ENCODE results near the gene CRNKL1.

- TF ChIP-seq PATZ1 (CRISPR knock-in tag; IDR thresholded peaks at IDR 0.05; ENCODE audit: borderline replicate concordance) (no peak), ZNF70 (CRISPR knock-in tag; IDR thresholded peaks at IDR 0.05) (no peak), ZFP3 (CRISPR knock-in tag; IDR thresholded peaks at IDR 0.05) (no peak), SNAI2 (CRISPR knock-in tag; IDR thresholded peaks at IDR 0.05) (no peak), OSR1 (CRISPR knock-in tag; IDR thresholded peaks at IDR 0.05) (no peak), ARNTL (CRISPR knock-in tag; IDR thresholded peaks at IDR 0.05; ENCODE audit: borderline replicate concordance, low read depth) (no peak), ZFP30 (CRISPR knock-in tag; IDR thresholded peaks at IDR 0.05) (no peak), TCF4 (CRISPR knock-in tag; IDR thresholded peaks at IDR 0.05; ENCODE audit: borderline replicate concordance) (no peak), TSHZ2 (CRISPR knock-in tag; IDR thresholded peaks at IDR 0.05) (no peak)
Observed at GRCh38 chr20:20084296-20084752, 32.1 kb upstream of the CRNKL1 start.
